ENCODE measurements around the gene CACNA1S.

CACNA1S gene

DNA sequence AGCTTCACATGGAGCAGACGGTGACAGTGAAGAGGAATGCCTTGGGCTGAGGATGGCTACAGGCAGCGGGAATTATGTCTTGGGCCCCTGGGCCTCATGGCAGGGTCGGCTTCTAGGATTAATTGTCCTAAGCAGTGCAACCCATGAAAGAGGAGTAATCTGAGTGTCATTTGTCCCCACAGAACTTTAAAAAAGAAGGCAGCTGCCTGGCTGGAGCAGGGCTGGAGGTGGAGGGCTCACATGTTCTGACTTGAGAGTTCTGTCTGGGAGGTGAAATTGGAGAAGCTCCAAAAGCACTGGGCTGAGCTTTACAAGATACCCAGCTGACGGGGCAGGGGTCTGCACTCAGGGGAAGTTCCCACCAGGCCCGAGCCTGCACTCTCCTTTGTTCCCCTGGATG lies 22.6 kb downstream of the CACNA1S start:
- H3K4me3 ChIP-seq (ENCODE audit: low read length), result no peak overlapping the region
- no peak for DNase-seq (ENCODE audit: low read depth)
- TF ChIP-seq CTCF (conservative IDR thresholded peaks at IDR 0.05; ENCODE audit: low read depth, low read length), result no peak

GRCh38 chr1:201088901-201089525 lies 23.2 kb downstream of the CACNA1S start:
- H3K4me3 ChIP-seq (ENCODE audit: low read length), result no peak overlapping the region
- TF ChIP-seq CTCF (conservative IDR thresholded peaks at IDR 0.05; ENCODE audit: low read depth, low read length), result no peak
- DNase-seq (ENCODE audit: low read depth), result no peak

DNA sequence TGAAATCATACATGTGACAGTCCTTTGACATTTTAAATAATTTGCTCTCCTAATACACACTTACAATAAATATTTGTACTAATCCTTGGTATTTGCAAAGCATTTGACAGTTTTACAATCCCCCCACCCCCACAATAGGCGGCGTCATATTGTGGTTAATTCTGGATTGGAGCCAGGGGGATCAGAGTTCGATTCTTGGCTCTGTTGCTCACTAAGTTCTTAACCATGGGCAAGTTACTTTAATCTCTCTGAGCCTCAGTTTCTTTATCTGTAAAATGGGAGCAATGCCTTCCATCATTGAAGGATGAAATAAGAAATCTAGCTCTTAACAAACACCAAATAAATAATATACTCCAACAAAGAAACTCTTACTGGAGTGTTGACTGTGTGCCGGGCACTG lies 23.8 kb downstream of the CACNA1S start:
- DNase-seq (ENCODE audit: low read depth), result no peak
- no peak for TF ChIP-seq CTCF (conservative IDR thresholded peaks at IDR 0.05; ENCODE audit: low read depth, low read length)
- no peak overlapping the region for H3K4me3 ChIP-seq (ENCODE audit: low read length)

DNA sequence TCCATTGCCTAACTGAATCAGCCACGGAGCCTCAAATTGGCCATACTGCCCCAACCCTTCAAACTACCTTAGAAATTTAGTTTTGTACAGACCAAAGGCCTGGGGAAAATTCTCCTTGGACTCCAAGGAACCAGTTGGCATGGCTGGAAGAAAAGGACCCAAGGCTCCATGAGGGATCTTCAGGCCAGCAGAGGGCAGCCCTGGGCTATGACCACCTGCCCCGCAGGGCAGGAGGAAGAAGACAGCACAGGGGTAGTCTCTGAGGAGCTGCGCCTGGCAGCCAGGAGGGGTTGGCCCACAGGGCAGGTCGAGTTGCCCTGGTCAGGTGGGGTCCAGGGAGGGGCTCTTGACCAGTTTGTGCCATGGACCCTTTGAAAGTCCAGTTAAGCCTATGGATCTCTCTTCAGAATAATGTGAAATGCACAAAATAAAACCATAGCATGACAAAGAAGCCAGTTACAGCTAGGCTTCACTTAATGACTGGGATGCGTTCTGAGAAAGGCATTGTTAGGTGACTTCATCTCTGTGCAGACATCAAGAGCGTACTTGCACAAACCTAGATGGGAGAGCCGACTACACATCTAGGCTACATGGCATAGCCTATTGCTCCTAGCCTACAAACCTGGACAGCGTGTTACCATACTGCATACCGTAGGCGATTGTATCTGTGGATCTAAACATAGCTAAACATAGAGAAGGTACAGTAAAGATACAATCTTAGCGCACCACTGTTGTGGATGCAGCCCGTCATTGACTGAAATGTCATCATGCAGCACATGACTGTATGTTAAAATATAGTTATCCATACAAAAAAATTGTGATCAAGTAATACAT lies 26.1 kb downstream of the CACNA1S start:
- peak; percentile 83 for TF ChIP-seq CTCF (conservative IDR thresholded peaks at IDR 0.05; ENCODE audit: low read depth, low read length)
- DNase-seq (ENCODE audit: low read depth), result no peak
- no peak overlapping the region for H3K4me3 ChIP-seq (ENCODE audit: low read length)

- no peak for DNase-seq (ENCODE audit: low read depth)
- TF ChIP-seq CTCF (conservative IDR thresholded peaks at IDR 0.05; ENCODE audit: low read depth, low read length), result no peak
- no peak overlapping the region for H3K4me3 ChIP-seq (ENCODE audit: low read length)
Observed at GRCh38 chr1:201084295-201084694, 27.9 kb downstream of the CACNA1S start.

DNA sequence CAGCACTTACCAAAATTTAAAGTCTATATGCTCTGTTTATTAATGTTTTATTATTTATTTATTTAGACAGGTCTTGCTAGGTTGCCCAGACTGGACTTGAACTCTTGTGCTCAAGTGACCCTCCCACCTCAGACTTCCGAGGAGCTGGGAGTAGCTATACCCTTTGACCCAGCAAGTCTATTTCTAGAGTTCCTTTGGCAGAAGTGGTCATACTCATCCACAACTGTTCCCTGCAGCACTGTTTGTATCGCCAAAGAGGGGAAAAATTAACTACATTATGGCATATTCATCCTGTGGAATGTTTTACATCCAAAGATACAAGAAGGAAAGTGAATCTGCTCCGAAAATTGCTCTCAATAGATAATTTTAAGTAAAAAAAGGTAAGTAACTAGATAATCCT lies 28.5 kb downstream of the CACNA1S start:
- no peak for TF ChIP-seq CTCF (conservative IDR thresholded peaks at IDR 0.05; ENCODE audit: low read depth, low read length)
- DNase-seq (ENCODE audit: low read depth), result no peak
- no peak overlapping the region for H3K4me3 ChIP-seq (ENCODE audit: low read length)

DNA sequence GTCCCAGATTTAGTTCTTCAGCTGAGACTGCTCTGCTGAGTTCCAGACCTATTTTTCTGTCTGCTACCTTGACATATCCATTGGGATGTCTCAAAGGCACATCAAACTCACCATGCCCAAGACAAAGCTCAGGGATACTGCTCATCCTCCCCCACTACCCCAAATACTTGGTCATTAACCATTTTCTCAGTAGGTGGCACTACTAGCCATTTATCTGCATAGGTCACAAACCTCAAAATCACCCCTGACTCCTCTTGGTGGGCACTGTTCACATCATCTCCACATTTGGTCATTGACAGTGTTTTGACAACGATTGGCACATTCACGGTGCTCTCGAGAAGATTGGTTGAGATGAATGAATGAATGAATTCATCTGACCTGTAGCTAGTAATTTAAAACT lies 32.1 kb downstream of the CACNA1S start:
- no peak overlapping the region for H3K4me3 ChIP-seq (ENCODE audit: low read length)
- DNase-seq (ENCODE audit: low read depth), result no peak
- TF ChIP-seq CTCF (conservative IDR thresholded peaks at IDR 0.05; ENCODE audit: low read depth, low read length), result no peak
